Astrocyte of the spinal cord (primary cell): ENCODE results near the gene PALLD.

Source experiments
- DNase-seq: peaks from one replicate; pipeline ENCODE4 v3.0.0; 2011; ENCODE audit warnings: low read depth, low spot score
- H3K4me3 ChIP-seq: 2 replicates; pipeline ENCODE4 v1.5.1; 2011; ENCODE audit warnings: low read depth, mild to moderate bottlenecking, low read length, moderate library complexity
- in situ Hi-C: cut with HindIII; loops from 2 replicates; pipeline ENCODE4 v1.10.0; 2017; ENCODE audit warnings: low sequenced_read_pairs
- TF ChIP-seq, protein P1 (sequence below): IDR thresholded peaks from 2 replicates; pipeline ENCODE4 v1.5.1; 2012; ENCODE audit warnings: low read depth, mild to moderate bottlenecking, low read length, inconsistent platforms

Gene PALLD

DNA sequence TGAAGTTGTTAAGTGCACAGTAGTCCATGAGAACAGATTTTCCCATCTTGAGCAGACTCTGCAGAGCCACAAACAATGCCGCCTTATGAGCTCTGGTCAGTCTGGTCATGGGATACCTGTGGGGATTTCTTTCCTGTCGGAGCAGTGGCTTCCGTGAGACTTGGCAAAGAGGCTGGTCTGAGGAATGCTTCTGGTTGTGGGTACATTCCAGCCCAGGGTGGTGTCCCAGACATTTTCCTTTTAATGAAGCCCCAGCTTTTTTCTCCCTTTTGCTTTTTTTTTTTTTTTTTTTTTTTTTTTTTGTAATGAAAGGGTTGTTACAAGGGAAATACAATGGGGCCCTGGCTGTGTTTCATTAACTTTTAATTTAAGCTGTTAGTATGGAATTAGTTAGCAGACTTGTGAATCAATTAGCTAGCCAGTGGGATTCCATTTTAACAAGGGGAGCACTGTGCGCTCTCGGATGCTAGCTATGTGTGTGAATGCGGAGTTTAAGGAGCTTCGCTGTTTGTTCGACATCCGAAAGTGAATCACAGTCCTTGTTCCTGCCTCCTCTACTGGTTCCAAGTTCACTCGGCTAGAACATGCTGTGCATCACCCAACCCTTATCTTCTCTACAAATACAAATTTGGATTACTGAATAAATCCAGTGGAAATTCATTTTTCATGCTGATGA, 288.1 kb downstream of the PALLD start:
- DNase-seq, result peak; percentile 70
- no peak overlapping the region for H3K4me3 ChIP-seq
- in situ Hi-C loops, result no loop called here
- TF ChIP-seq, protein P1, sequence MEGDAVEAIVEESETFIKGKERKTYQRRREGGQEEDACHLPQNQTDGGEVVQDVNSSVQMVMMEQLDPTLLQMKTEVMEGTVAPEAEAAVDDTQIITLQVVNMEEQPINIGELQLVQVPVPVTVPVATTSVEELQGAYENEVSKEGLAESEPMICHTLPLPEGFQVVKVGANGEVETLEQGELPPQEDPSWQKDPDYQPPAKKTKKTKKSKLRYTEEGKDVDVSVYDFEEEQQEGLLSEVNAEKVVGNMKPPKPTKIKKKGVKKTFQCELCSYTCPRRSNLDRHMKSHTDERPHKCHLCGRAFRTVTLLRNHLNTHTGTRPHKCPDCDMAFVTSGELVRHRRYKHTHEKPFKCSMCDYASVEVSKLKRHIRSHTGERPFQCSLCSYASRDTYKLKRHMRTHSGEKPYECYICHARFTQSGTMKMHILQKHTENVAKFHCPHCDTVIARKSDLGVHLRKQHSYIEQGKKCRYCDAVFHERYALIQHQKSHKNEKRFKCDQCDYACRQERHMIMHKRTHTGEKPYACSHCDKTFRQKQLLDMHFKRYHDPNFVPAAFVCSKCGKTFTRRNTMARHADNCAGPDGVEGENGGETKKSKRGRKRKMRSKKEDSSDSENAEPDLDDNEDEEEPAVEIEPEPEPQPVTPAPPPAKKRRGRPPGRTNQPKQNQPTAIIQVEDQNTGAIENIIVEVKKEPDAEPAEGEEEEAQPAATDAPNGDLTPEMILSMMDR, result no peak

- TF ChIP-seq, protein P1, result no peak
- in situ Hi-C loops, result no loop called here
- H3K4me3 ChIP-seq, result no peak overlapping the region
- no peak for DNase-seq
Observed at GRCh38 chr4:168787334-168787733, 290.5 kb downstream of the PALLD start.

DNA sequence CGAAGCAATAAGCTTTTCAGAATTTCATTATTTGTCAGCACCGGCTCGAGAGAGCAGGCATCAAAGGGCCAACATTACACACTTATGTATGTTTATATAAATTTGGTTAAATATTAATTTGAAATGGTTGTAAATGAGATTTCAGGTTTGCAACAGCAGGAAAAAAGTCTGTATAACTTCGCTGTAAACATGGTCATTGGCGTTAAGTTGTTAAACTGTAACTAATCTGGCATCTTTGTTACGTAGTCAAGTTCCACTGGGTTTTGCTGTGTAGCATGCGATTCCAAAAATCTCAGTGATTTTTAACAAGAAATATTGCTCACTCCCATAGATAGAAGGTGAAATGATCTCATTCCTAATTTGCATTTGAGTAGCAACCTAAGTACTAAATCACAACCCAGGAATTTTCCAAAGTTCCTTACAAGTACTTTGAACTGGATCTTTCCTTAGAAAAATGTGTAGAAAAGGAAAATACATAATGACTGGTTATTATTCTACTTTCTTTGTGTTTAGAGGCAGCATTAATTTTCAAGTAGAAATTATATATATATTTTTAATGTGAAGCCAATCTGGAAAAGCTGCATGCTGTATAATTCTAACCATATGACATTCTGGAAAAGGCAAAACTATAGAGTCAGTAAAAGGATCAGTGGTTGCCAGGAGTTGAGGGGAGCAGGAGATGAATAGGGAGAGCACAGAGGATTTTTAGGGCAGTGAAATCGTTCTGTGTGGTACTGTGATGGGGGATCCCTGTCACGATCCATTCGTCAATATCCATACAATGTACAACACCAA, 291.1 kb downstream of the PALLD start:
- DNase-seq, result peak; percentile 81
- TF ChIP-seq, protein P1, result no peak
- no peak overlapping the region for H3K4me3 ChIP-seq
- in situ Hi-C loops, result no loop called here

DNA sequence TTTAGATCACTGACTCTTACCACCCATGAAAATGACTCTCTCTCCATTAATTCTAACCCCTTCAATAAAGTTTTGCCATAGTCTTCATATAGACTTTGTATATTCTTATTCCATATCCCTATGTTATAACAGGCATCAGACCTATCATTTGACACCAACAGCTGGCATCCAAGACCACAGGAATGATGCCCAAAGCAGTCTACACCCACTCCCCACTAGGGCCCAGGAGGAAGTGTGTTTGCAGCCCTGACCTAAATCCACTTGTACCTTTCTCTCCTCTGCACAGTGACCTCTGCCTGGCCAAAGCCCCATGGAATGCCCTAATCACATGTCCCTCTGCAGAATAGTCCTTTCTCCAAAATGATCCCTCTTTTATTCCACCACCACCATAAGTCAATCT, 294.0 kb downstream of the PALLD start:
- in situ Hi-C loops, result no loop called here
- no peak overlapping the region for H3K4me3 ChIP-seq
- no peak for DNase-seq
- TF ChIP-seq, protein P1, result no peak

GRCh38 chr4:168791376-168791775, 294.5 kb downstream of the PALLD start:
- no peak for DNase-seq
- H3K4me3 ChIP-seq, result no peak overlapping the region
- TF ChIP-seq, protein P1, result no peak
- in situ Hi-C loops, result no loop called here

DNA sequence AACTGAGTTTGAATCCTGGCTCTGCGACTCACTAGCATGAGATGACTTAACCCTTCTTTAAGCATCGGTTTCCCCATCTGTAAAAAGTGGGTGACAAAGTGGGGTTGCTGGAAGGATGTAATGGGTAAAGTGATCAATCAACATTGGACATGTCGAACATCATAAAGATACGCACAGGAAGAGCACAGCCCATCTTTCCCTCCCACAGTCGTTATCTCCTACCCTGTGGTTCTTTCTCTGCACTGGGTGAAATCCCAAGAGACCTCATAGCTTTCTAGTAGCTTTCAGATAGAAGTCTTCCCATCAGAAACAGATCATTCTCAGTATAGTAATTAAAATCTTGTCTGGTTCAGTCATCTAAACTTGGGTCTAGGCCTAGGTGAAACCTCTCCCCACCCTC, 296.7 kb downstream of the PALLD start:
- TF ChIP-seq, protein P1, result no peak
- DNase-seq, result no peak
- H3K4me3 ChIP-seq, result no peak overlapping the region
- in situ Hi-C loops, result no loop called here
